Skeletal muscle tissue (tissue), 4 donors: ENCODE results near the gene VAT1L. TPM values are rescaled to one million over a fixed set of nuclear protein-coding genes. Genes with fewer than 3 reads are reported as not detected.

Experiments used
- H3K27ac ChIP-seq: one replicate; pipeline ENCODE4 v1.7.0; 2013; ENCODE audit warnings: mild to moderate bottlenecking, low read depth, low read length, inconsistent platforms
- H3K27me3 ChIP-seq, 3 donors: one replicate each; pipeline ENCODE4 v1.7.0; 2013; ENCODE audit warnings: low read length in 3 of 3; ENCODE audit not compliant: control insufficient read depth in 3 of 3, insufficient read depth in 3 of 3
- H3K36me3 ChIP-seq, 3 donors: one replicate each; pipeline ENCODE4 v1.7.0; 2013; ENCODE audit warnings: low read length in 3 of 3; ENCODE audit not compliant: control insufficient read depth in 3 of 3, insufficient read depth in 3 of 3
- H3K4me1 ChIP-seq, 3 donors: one replicate each; pipeline ENCODE4 v1.7.0; 2013; ENCODE audit warnings: low read length in 3 of 3, mild to moderate bottlenecking in 3 of 3; ENCODE audit not compliant: control insufficient read depth in 3 of 3, insufficient read depth in 3 of 3
- H3K4me3 ChIP-seq, 3 donors: one replicate each; pipeline ENCODE4 v1.7.0; 2013; ENCODE audit warnings: low read length in 3 of 3
- H3K9ac ChIP-seq, 3 donors: one replicate each; pipeline ENCODE4 v1.7.0; 2013; ENCODE audit warnings: low read length in 3 of 3, mild to moderate bottlenecking in 3 of 3, moderate library complexity in 2 of 3, low read depth in 1 of 3
- H3K9me3 ChIP-seq, 3 donors: one replicate each; pipeline ENCODE4 v1.7.0; 2013; ENCODE audit warnings: low read length in 3 of 3; ENCODE audit not compliant: control insufficient read depth in 3 of 3
- total RNA-seq: library from RNA; depleted of rRNA; stranded (reverse); fragments of >200 nt; gene quantifications from one replicate; pipeline ENCODE4 v1.2.3, GENCODE V29; 2014
- donor health status: Osteomylitis.

The VAT1L gene, protein sequence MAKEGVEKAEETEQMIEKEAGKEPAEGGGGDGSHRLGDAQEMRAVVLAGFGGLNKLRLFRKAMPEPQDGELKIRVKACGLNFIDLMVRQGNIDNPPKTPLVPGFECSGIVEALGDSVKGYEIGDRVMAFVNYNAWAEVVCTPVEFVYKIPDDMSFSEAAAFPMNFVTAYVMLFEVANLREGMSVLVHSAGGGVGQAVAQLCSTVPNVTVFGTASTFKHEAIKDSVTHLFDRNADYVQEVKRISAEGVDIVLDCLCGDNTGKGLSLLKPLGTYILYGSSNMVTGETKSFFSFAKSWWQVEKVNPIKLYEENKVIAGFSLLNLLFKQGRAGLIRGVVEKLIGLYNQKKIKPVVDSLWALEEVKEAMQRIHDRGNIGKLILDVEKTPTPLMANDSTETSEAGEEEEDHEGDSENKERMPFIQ
- 5.2 TPM for total RNA-seq

DNA sequence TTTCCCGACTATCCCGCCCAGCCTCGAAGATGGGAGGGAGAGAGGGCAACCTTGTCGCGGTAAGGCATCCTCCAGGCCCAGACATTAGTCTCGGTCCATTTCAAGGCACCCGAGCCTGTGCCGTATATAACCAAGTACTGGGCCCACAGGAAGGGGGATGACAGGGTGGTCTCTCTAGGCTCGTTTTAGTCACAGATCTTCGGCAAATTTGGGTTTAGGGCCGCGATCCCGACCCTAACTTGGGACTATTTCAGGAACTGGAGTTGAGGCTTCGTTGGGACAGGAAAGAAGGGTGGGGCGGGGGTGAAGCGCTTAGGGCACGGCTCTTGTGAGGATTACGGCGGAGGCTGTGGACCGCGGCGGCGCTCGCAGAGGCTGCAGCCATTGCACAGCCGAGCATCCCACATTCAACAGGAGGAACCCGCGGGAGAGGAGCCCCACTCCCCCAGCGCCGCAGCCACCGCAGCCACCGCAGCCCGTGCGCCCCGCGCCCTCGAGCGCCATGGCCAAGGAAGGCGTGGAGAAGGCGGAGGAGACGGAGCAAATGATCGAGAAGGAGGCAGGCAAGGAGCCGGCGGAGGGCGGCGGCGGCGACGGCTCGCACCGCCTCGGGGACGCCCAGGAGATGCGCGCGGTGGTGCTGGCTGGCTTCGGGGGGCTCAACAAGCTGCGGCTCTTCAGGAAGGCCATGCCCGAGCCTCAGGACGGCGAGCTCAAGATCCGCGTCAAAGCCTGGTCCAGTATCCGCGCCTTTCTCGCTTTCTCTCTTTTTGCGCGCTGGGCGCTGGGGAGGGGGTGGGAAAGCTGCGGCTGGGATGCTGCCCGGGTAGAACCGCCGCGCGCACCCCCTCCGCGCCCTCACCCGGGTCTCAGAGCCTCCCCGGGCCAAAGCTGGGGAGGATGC is at the start of gene VAT1L:
Gene VAT1L, plus strand, starts transcription at position 384 of the 904 bp plus-strand sequence. Its CDS starts 119 bp downstream, at position 503.
- Histone ChIP-seq H3K9ac (no peak within 1 kb of the TSS), H3K27me3 (peaks cover 47 to 59% (median 56%) of the 10 kb centered on the region in 3 donors)

DNA sequence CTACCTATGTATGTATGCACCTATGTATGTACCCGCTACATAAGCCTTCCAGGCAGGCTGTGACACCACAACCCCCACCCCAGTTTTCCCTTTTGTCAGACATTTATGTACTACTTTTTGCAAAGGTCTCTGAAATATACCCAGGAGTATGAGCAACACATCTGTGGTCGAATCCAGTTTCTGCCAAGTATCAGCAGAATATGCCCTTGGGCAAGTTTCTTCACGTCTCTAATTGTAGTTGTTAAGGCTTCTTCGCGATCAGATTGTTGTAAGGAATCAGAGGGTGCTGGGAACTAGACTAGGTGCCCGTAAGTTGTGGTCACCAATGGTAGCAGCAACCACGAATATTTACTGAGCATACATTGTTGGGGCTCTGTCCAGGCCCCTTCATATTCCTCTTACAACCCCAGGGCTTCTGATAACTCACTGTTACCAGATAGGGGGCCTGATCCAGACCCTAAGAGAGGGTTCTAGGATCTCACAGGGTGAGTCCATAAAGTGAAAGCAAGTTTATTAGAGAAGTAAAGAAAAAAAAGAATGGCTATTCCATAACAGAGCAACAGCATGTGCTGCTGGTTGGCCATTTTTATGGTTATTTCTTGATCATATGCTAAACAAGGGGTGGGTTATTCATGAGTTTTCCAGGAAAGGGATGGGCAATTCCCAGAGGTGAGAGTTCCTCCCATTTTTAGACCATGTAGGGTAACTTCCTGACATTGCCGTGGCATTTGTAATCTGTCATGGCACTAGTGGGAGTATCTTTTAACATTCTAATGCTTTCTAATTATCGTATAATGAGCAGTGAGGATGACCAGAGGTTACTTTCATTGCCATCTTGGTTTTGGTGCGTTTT is 49.4 kb upstream of the VAT1L start:
- Histone ChIP-seq H3K27me3 (no peaks in the 10 kb centered on the region), H3K4me1 (no peaks in the 10 kb centered on the region), H3K27ac (no peak overlapping the region), H3K9ac (no peak overlapping the region), H3K36me3 (peaks cover 0 to 6% (median 4%) of the 10 kb centered on the region in 3 donors), H3K9me3 (no peaks in the 10 kb centered on the region), H3K4me3 (no peak overlapping the region)

More for the DNA sequence above, at the start of gene VAT1L:
- no peaks in the 10 kb centered on the region for H3K9me3 ChIP-seq
- H3K36me3 ChIP-seq, result no peaks in the 10 kb centered on the region
- peaks cover 0 to 5% (median 4%) of the 10 kb centered on the region in 3 donors for H3K4me1 ChIP-seq
- no peak within 1 kb of the TSS for H3K27ac ChIP-seq
- peak within 1 kb of the TSS; percentile 5 to 57 (median 35) for H3K4me3 ChIP-seq

DNA sequence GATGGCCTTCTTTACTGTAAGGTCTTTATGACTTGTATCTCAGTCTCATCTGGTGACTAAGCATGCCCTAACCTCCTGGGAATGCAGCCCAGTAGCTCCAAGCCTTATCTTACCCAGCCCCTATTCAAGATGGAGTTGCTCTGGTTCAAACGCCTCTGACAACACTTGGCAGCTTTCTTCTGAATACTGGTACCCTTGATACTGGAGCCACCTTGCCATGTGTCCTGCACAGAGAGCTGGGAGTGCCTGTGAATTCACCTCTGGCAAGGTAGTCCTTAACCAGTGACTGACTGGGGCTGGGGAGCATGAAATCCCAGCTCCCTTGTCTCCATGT is 48.8 kb upstream of the VAT1L start:
- no peak overlapping the region for H3K9ac ChIP-seq
- H3K9me3 ChIP-seq, result no peaks in the 10 kb centered on the region
- no peaks in the 10 kb centered on the region for H3K4me1 ChIP-seq
- H3K27ac ChIP-seq, result no peak overlapping the region
- peaks cover 0 to 6% (median 4%) of the 10 kb centered on the region in 3 donors for H3K36me3 ChIP-seq
- no peaks in the 10 kb centered on the region for H3K27me3 ChIP-seq
- no peak overlapping the region for H3K4me3 ChIP-seq

DNA sequence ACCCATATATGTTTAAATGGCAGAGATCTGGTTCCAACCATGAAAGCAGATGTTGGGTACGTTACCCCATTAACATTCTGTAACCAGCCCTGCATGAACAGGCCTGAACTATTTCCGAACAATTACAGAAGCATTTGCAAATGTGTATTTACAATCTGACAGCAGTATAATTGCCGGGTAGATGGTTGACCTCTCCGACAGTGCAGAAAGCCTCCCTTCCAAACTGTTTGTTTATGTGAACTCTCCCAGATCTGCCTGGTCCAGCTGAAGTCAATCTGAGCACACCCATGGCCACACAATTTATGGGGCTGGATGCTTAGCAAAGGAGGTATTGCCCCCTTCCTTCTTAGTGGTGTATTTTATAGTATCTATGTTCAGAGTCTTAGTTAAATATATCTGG is 44.2 kb upstream of the VAT1L start:
- peaks cover 0 to 4% (median 2%) of the 10 kb centered on the region in 3 donors for H3K36me3 ChIP-seq
- H3K27me3 ChIP-seq, result no peaks in the 10 kb centered on the region
- H3K4me3 ChIP-seq, result no peak overlapping the region
- H3K9me3 ChIP-seq, result no peaks in the 10 kb centered on the region
- no peak overlapping the region for H3K9ac ChIP-seq
- H3K27ac ChIP-seq, result no peak overlapping the region
- no peaks in the 10 kb centered on the region for H3K4me1 ChIP-seq

DNA sequence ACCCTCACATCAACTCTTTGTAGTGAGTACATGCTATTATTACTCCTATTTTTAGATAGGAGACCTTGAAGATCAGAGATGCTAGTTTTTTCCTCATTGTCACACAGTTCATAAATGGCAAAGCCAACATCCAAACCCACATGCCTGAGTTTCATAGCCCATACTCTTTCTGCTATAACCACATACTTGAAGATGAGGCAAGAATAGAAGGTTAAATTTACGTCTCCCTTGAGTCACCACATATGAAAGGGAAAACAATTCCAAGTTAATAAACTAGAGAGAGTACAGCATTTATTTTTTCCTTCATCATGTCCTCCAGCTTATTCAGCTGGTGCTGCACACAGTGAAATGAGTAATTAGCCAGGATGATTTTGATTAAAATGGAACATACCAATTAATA is 42.4 kb upstream of the VAT1L start:
- Histone ChIP-seq H3K9ac (no peak overlapping the region), H3K9me3 (no peaks in the 10 kb centered on the region), H3K36me3 (peaks cover 0 to 4% (median 2%) of the 10 kb centered on the region in 3 donors), H3K4me3 (no peak overlapping the region), H3K27ac (no peak overlapping the region), H3K4me1 (no peaks in the 10 kb centered on the region), H3K27me3 (peaks cover 0 to 2% (median 0%) of the 10 kb centered on the region in 3 donors)

DNA sequence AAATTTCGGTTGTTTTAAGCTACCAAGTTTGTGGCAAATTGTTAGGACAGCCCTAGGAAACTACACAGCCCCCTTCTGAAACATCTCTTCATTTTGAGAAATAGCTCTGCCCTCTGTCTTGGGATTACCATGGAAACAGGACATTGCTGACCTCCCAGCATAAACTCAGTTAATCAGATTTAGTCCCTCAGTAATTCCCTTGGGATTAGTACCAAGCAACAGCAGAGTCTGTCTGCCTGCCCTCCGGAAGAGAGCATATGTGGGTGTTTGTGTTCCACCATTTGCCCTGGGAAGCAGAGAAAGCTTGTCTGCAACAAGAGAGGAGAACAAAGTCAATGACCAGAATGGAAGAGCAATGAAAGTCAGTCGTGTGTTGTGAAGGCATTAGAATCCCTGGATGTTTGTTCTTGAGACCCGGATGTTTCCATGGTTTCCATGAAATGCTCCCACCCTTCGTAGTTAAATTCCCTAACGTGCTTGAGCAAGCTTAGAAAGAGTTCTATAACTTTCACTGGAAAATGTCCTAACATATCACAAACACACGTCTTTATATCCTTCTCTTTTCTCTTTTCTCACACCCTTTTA is 39.9 kb upstream of the VAT1L start:
- H3K4me1 ChIP-seq, result no peaks in the 10 kb centered on the region
- no peak overlapping the region for H3K27ac ChIP-seq
- no peaks in the 10 kb centered on the region for H3K36me3 ChIP-seq
- H3K9ac ChIP-seq, result no peak overlapping the region
- no peak overlapping the region for H3K4me3 ChIP-seq
- H3K27me3 ChIP-seq, result peaks cover 0 to 2% (median 0%) of the 10 kb centered on the region in 3 donors
- H3K9me3 ChIP-seq, result no peaks in the 10 kb centered on the region

DNA sequence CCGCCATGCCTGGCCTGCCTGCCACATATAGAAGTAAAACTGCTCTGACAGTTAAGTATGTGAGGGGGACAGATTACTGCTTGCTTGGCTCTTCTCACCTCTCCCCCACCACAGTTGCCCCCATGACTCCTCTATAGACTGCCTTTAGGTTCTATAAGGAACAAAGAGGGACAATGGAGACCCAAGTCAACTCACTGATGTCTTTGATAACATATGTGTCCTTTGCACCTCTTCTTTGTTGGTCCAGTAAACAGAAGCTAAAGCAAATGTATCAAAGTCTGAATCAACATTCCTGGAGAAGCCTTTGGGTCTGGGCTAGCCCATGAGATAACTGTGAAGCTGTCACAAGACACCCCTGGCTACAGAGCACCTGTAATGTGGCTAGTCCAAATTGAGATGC is 38.9 kb upstream of the VAT1L start:
- Histone ChIP-seq H3K27ac (no peak overlapping the region), H3K9me3 (no peaks in the 10 kb centered on the region), H3K36me3 (no peaks in the 10 kb centered on the region), H3K27me3 (peaks cover 0 to 2% (median 0%) of the 10 kb centered on the region in 3 donors), H3K9ac (no peak overlapping the region), H3K4me1 (no peaks in the 10 kb centered on the region), H3K4me3 (no peak overlapping the region)

DNA sequence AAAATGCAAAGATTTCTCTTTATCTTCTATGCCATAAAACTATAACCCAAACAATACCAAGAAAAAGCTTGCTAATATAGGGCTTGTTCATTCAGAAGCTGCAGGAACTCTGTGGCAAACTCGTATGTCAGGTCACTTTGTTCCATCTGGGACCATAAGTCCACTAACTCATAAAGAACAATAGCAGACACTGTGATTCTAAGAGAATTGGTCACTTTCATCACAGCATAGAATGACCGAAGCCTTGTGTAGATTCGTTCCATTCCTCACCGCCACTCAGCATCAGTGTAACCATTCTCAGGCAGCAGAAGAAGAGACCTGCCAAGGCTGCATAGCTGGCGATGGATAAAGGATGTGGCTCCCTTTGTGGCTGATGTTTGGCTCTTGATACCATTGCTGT is 30.3 kb upstream of the VAT1L start:
- Histone ChIP-seq H3K27me3 (no peaks in the 10 kb centered on the region), H3K36me3 (no peaks in the 10 kb centered on the region), H3K9ac (no peak overlapping the region), H3K27ac (no peak overlapping the region), H3K9me3 (no peaks in the 10 kb centered on the region), H3K4me1 (no peaks in the 10 kb centered on the region), H3K4me3 (no peak overlapping the region)

DNA sequence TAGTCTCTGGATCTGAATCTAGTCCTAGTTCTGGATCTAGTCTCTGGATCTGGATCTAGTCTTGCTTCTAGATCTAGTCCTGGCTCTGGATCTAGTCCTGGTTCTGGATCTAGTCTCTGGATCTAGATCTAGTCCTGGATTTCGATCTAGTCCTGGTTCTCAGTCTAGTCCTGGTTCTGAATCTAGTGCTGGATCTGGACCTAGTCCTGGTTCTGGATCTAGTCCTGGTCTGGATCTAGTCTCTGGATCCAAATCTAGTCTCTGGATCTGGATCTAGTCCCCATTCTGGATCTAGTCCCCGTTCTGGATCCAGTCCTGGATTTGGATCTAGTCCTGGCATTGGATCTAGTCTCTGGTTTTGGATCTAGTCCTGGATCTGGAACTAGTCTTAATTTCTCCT is 29.9 kb upstream of the VAT1L start:
- H3K4me3 ChIP-seq, result no peak overlapping the region
- no peaks in the 10 kb centered on the region for H3K36me3 ChIP-seq
- H3K9me3 ChIP-seq, result no peaks in the 10 kb centered on the region
- H3K9ac ChIP-seq, result no peak overlapping the region
- no peaks in the 10 kb centered on the region for H3K27me3 ChIP-seq
- H3K4me1 ChIP-seq, result no peaks in the 10 kb centered on the region
- no peak overlapping the region for H3K27ac ChIP-seq
